ENCODE data around the gene CDK1. TPM values are rescaled to one million over a fixed set of nuclear protein-coding genes. Genes with fewer than 3 reads are reported as not detected.

Gene CDK1
- total RNA-seq, 1 donor from 2014 or later: 1.5 TPM

DNA sequence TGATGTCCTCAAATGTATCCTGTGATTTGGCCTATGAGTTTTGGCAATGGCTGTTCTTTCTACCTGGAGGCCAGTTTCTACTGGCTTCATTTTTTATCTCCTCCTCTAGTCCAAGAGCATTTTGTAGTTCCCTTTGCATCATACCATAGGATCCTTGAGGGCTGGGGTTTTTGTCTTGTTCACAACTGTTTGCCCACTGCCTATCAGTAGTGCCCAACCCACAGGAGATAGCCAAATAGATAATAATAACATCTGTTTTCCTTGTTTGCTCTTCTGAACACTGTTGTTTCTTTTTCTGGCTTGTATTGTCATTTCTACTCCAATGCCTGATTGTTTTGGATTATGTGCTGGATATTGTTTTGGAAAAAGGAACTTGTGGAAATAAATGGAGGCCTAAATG, 3.4 kb downstream of the CDK1 start:
- ChIA-PET POLR2A (no interaction called here), CTCF (no interaction called here)
- DNase-seq (no peak), ATAC-seq (ENCODE audit: low read depth) (no peak)
- H3K4me3 Mint-ChIP-seq: no peak overlapping the region
- H3K27me3 Mint-ChIP-seq: peaks cover 3% of the 10 kb centered on the region
- H3K36me3 Mint-ChIP-seq (ENCODE audit: low read depth): no peaks in the 10 kb centered on the region
- TF ChIP-seq, protein P1, sequence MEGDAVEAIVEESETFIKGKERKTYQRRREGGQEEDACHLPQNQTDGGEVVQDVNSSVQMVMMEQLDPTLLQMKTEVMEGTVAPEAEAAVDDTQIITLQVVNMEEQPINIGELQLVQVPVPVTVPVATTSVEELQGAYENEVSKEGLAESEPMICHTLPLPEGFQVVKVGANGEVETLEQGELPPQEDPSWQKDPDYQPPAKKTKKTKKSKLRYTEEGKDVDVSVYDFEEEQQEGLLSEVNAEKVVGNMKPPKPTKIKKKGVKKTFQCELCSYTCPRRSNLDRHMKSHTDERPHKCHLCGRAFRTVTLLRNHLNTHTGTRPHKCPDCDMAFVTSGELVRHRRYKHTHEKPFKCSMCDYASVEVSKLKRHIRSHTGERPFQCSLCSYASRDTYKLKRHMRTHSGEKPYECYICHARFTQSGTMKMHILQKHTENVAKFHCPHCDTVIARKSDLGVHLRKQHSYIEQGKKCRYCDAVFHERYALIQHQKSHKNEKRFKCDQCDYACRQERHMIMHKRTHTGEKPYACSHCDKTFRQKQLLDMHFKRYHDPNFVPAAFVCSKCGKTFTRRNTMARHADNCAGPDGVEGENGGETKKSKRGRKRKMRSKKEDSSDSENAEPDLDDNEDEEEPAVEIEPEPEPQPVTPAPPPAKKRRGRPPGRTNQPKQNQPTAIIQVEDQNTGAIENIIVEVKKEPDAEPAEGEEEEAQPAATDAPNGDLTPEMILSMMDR (IDR thresholded peaks at IDR 0.05): no peak
- peaks cover 20% of the 10 kb centered on the region for H3K4me1 Mint-ChIP-seq
- H3K27ac Mint-ChIP-seq: no peak overlapping the region
- no peaks in the 10 kb centered on the region for H3K9me3 Mint-ChIP-seq
- intact Hi-C loops (cut with micrococcal nuclease): no loop called here

DNA sequence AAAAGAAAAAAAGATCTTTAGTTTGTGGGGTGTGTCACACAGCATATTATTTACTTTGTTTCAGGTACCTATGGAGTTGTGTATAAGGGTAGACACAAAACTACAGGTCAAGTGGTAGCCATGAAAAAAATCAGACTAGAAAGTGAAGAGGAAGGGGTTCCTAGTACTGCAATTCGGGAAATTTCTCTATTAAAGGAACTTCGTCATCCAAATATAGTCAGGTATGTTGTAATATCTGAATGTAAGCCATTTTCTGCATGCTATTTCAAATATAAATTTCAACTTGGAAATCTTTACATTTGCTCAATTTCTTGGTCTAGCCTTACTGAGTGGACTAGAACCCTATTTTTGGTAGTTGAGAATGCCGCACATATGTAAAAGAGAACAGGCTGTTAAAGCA, 6.4 kb downstream of the CDK1 start:
- POLR2A ChIA-PET: no interaction called here
- Mint-ChIP-seq H3K9me3 (no peaks in the 10 kb centered on the region), H3K36me3 (ENCODE audit: low read depth) (no peaks in the 10 kb centered on the region), H3K4me1 (peaks cover 19% of the 10 kb centered on the region), H3K4me3 (no peak overlapping the region), H3K27me3 (no peaks in the 10 kb centered on the region), H3K27ac (no peak overlapping the region)
- DNase-seq: no peak
- TF ChIP-seq, protein P1 (IDR thresholded peaks at IDR 0.05): no peak
- CTCF ChIA-PET: no interaction called here
- intact Hi-C loops (cut with micrococcal nuclease): no loop called here
- no peak for ATAC-seq (ENCODE audit: low read depth)

DNA sequence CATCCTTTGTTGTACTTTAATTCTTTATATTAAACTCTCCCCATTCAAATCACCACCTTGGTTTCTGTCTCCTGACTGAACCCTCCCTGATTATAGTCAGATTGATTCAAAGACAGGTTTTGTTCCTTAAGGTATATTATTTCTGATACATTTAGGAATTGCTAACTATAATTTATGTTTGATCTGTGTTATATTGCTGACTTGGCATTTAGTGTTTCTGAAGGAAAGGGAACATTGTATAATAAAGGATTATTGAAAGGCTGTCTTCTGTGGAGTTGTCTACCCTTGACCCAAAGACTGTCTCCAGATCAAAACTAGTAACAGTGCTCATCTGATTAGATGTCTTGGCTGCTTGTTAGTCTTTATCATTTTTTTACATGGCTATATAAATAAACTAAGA, 10.3 kb downstream of the CDK1 start:
- Mint-ChIP-seq H3K36me3 (ENCODE audit: low read depth) (no peaks in the 10 kb centered on the region), H3K4me3 (no peak overlapping the region), H3K9me3 (no peaks in the 10 kb centered on the region), H3K27me3 (no peaks in the 10 kb centered on the region), H3K27ac (no peak overlapping the region), H3K4me1 (peaks cover 22% of the 10 kb centered on the region)
- POLR2A ChIA-PET: no interaction called here
- DNase-seq (no peak), ATAC-seq (ENCODE audit: low read depth) (no peak)
- CTCF ChIA-PET: no interaction called here
- TF ChIP-seq, protein P1 (IDR thresholded peaks at IDR 0.05): no peak
- intact Hi-C loops (cut with micrococcal nuclease): no loop called here

DNA sequence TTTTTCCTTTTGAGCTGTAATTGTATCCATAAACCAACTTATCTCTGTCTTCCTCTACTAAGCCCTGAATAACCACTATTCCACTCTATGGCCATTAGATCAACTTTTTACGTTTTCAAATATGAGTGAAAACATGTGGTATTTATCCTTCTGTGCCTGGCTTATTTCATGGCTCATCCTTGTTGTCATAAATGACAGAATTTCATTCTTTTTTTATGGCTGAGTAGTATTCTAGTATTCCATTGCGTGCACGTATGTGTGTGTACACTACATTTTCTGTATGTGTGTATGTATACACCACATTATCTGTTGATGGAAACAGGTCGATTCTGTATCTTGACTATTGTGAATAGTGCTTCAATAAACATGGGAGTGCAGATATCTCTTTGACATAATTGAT, 11.1 kb downstream of the CDK1 start:
- CTCF ChIA-PET: no interaction called here
- intact Hi-C loops (cut with micrococcal nuclease): no loop called here
- no peaks in the 10 kb centered on the region for H3K9me3 Mint-ChIP-seq
- DNase-seq (no peak), ATAC-seq (ENCODE audit: low read depth) (no peak)
- H3K36me3 Mint-ChIP-seq (ENCODE audit: low read depth): no peaks in the 10 kb centered on the region
- H3K4me1 Mint-ChIP-seq: peaks cover 22% of the 10 kb centered on the region
- H3K27me3 Mint-ChIP-seq: no peaks in the 10 kb centered on the region
- POLR2A ChIA-PET: no interaction called here
- TF ChIP-seq, protein P1 (IDR thresholded peaks at IDR 0.05): no peak
- no peak overlapping the region for H3K27ac Mint-ChIP-seq
- no peak overlapping the region for H3K4me3 Mint-ChIP-seq

DNA sequence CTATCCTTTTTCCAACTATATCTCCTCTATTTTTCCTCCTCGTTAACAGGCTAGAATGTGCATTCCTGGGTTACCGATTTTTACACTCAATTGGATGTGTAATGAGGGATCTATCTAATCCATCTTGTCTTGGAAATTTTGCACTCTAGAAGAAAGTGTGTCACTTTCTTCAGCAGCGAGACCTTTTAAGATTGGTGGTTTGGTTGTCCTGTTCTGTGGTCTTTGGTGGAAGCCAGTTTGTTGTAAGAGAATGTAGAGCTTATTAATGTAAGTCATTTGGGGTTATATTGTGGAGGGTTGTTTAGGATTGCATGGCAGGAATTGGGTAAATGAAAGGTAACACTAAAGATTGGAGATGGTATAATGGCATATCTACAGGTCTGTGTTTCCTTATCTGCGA, 16.7 kb downstream of the CDK1 start:
- ATAC-seq (ENCODE audit: low read depth) (no peak), DNase-seq (no peak)
- intact Hi-C loops (cut with micrococcal nuclease): no loop called here
- Mint-ChIP-seq H3K36me3 (ENCODE audit: low read depth) (no peaks in the 10 kb centered on the region), H3K9me3 (no peaks in the 10 kb centered on the region), H3K4me3 (no peak overlapping the region), H3K27me3 (no peaks in the 10 kb centered on the region), H3K4me1 (peaks cover 6% of the 10 kb centered on the region), H3K27ac (no peak overlapping the region)
- ChIA-PET POLR2A (no interaction called here), CTCF (interaction anchor here (1.1 kb wide), 1 partner anchor 17 kb away, joined by 3 read pairs; the partner anchor contains the start of gene CDK1)
- TF ChIP-seq, protein P1 (IDR thresholded peaks at IDR 0.05): no peak
